NCI-H2196 treated with DMSO at 0.1 percent for 48 hours (cell line): ENCODE measurements around the gene SYCP2.

ENCODE experiments used
- DNase-seq: peaks from one replicate; lab custom pipeline; 2025; ENCODE audit not compliant: unreplicated experiment; lab: John Stamatoyannopoulos, UW

Gene SYCP2

DNA sequence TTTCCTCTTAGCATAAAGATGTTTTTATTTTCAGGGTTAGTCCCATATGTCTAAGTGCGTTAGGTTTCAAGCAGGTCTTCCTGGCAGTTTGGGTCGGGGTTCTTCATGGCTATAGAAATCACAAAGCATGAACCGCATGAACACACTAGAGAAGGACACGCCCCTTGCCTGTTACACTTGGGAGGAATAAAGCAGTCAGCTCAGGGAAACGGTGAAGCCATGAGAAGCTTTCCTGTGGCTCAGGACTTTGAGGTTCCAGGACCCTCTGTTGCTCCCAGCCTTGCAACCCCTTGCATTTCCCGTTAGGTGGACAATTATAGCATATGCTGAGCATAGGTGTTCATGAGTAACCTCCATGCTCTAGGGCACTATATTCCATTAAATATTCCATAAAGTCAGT is 96.7 kb downstream of the SYCP2 start:
- DNase-seq = no peak

GRCh38 chr20:59835448-59836395 is 97.7 kb downstream of the SYCP2 start:
- DNase-seq = peak; percentile 21

GRCh38 chr20:59835057-59835447 is 98.4 kb downstream of the SYCP2 start:
- no peak for DNase-seq

- DNase-seq = no peak
These were observed 100.8 kb downstream of the SYCP2 start for GRCh38 chr20:59832406-59833363.

GRCh38 chr20:59831916-59832270 is 101.5 kb downstream of the SYCP2 start:
- no peak for DNase-seq

DNA sequence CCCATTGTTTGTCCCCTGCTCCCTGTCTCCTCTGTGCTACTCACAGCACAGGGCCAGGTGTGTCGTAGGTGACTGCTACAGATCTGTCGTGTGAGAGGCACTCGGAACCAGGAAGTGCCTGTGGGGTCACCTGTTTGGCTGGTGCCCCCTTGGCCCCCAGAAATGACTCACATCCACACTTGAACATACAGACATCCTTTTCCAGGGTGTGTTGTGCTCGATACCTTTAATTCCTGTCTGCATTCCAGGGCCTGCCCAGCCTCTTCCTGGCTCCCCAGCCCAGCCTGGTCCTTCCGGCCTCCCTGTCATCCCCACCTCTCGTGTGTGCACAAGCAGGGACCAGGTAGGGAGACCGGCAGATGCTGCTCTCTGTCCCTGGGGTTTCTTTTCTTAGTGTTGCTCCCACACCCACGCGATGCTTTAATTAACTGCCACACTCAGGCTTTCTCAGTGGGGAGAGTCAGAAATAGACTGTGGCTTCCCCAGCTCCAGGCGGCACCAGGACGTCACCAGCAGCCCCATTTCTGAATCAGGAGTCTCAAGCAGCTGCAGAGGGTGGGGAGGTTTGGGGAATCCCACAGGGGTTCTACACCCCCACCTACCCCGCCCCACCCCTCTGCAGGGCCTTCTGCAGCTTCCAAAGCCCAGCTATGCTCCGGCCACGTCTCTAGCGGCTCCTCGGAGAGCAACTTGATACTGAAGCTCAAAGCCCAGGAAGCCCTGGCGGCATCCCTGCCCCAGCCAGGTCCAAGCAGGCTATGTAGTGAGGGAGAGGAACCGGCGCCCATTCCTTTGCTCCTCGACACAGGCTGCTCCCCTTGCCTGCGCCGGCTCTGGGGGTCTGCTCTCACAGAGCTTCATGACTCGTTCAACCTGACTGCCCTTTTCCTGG is 102.2 kb downstream of the SYCP2 start:
- peak; percentile 13 for DNase-seq

GRCh38 chr20:59830665-59831023 is 102.8 kb downstream of the SYCP2 start:
- peak; percentile 72 for DNase-seq

GRCh38 chr20:59829786-59830664 is 103.4 kb downstream of the SYCP2 start:
- DNase-seq = no peak

DNA sequence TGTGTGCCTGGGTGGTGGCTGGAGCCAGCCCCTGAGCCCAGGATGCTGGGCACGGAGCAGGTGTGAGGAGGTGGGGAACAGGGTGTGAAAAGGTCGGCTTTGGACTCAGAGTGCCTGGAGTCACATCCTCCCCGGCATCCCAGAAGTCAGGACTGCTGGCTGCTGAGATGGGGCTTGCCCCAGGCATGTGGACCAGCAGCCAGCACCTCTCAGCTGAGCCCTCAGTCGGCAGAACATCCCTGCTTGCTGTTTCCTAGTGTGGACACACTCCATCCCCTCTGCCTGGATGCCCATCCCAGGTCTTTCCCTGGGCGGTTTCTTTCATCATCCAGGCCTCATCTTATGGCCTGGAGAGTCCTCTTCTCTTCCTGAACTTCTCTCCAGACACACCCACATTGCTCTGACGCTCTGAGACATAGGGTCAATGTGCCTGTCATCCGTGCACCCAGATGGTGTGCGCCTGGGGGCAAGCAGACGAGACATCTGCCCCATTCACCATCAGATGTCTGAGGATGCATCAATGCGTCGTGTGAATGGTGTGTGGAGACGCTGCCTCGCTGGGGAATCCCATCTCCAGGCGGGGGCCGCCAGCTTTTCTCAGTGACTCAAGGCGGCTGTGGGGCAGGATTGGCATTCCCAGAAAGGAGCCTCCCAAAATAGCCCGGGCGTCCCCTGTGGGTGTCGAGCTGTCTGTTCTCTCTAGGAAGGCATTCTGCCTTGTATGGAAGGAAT is 104.2 kb downstream of the SYCP2 start:
- no peak for DNase-seq

DNA sequence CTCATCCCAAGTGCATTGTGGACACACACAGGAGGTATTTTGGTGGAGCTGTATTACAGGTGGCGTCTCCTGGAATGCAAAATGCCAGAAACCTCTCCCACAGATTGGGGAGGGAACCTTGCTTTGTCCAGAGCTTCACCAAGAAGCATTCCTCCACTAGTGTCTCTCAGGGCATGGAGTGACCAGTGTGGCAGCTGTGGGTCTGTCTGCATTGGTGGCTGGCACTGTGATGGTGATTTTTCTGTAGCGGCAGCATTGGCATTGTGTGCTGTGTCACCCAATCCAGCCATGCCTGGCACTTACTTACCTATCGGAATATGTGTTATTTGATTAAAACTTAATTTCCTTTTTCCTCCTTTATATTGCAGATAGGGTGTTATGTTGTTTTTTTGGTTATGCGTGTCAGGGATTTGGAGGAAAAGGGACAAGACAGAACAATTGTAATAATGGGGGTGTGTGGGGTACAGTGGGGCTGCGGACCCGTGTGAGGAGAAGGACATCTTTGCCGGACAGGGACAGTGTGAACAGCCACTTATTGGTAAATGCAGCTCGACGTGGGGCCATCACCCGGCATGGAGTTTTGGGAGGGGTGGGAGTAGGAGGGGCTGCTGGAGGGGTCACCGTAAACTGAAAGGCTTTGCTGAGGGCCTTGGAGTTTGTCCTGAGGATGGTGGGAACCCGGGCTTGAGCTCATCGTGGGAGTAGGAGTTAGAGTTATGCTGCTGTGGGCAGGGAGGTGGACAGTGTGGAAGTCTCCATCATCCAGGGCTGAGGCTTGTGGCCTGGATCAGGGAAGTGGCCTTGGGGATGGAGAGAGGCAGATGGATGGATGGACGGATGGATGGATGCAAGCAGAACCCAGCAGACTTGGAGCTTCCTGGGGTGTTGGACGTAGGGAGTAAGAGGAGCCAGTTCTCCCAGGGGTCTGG is 105.0 kb downstream of the SYCP2 start:
- DNase-seq = no peak

DNA sequence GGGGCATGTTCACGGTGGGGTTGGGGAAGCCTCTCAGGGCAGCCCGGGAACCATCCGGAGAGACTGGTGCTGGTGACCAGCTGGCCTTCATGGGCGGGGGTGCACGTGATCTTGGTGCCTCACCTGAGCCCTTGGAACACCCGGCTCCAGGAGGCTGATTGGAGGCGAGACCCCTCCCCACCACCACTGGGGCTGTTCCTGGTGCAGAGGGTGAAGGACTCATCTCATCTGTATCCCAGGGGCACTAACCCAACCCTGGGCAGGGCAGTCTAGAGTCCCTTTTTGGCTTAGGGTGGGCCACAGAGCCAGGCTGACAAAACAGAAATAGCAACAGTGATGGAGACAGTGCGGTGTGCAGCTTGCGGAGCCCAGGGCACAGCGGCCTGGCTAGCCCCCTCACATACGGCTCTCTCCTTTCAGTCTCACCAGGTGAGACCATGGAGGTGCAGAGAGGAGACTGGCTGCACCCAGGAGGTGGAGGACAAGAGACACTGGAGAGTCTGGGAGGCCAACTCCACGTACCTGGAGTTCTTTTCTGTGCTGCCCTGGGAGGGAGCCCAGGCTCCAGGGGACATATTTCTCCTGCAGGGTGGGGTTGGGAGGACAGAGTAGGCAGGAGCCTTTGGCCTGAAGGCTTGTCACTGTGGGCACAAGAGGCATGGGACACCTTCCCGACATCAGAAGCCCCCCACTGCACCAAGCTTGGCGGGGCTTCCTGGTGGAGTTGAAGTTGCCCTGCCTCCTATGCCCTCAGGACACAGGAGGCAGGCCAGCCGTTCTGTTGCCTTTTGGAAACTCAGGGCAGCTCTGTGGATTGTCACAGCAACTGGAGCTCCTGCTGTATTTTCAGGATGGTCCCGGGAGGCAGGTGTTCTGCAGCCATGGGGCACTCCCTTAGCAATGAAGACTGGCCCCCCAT is 106.0 kb downstream of the SYCP2 start:
- no peak for DNase-seq

DNA sequence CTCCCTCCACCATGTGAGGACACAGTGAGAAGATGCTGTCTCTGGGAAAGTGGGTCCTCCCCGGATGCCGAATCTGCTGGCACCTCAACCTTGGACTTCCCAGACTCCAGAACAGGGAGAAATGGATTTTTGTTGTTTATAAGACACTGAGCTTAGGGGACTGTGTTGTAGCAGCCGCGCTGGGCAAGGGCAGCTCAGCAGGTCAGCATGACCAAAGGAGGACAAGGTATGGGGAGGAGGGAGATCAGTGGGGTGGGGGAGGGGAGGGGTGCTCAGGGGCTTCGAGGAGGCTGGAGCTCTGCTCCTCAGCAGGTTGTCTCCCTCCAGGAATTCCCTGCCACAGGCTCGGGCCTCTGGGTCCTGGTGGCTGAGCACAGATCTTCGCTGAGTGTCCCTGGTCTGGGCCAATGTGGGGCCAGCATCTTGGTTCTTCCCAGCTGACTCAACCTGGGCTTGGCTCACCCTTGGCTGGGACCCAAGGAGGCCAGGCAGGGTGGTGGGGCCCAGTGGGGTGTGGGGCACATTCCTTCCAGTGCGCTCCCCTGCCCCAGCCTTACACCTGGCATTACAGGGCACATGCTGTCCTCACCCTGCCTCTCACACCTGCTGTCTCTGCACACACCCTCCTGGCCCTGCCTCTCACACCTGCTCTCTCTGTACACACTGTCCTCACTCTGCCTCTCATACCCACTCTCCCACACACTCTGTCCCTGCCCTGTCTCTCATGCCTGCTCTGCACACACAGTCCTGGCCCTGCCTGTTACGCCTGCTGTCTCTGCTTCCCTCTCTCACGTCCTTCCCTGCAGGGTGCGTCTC is 107.3 kb downstream of the SYCP2 start:
- DNase-seq = peak; percentile 90

GRCh38 chr20:59825563-59825920 is 107.9 kb downstream of the SYCP2 start:
- no peak for DNase-seq

DNA sequence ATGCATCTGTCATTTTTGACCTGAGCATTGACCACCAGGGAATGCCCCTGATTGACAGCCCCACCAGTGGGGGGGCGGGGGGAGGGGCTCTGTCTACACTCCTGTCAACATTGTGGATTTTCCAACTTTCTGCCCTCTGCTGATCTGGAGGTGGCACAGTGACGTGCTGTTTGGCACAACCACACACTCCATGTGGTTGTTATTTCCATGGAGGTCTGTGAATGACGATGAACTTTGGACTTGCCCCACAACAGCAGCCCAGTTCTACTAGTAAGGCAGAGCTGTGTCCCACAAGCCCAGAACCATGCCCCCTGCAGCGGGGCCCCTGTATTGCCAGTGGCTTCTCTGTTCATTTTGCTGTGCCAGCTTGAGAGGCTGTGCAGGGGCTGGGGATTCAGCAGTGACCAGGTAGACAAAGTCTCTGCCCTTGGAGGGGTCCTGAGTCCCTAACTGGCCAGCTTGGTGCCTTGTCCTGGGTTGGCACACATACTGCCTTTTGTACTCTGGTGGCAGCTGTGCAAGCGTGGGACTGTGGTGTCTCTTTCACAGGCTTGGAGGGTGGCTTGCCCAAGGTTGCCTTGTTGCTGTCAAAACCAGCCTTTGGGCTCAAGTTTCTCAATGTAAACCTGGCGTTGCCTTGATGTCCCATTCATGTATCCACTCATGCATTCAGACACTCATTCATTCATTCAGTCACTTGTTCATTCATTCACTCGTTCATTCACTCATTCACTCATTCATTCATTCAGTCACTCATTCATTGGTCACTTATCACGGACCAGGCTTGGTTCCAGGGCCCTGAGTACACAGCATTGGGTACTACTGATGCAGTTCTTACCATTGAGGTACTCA is 108.5 kb downstream of the SYCP2 start:
- DNase-seq = no peak

- DNase-seq = no peak
These were observed 109.8 kb downstream of the SYCP2 start for GRCh38 chr20:59823491-59824259.
